Right kidney (tissue), 1 donor: ENCODE data around the gene SLC25A29.
A peak's percentile ranks its signal among the peaks of the same experiment; 100 is the strongest.
"Not testable (repeated sequence)": the region's sequence is repeated elsewhere in the genome, so short reads cannot be mapped to it uniquely, and the experiment has no call there.

Experiments used
- DNase-seq: peaks from one replicate; pipeline ENCODE4 v3.0.0-alpha.2; 2016

SLC25A29 gene

GRCh38 chr14:100294213-100294962 lies 11.9 kb downstream of the SLC25A29 start:
- no peak for DNase-seq

GRCh38 chr14:100293497-100294212 lies 12.6 kb downstream of the SLC25A29 start:
- no peak for DNase-seq

GRCh38 chr14:100292776-100293461 lies 13.3 kb downstream of the SLC25A29 start:
- no peak for DNase-seq

- no peak for DNase-seq
These were observed 13.9 kb downstream of the SLC25A29 start for GRCh38 chr14:100292301-100292775.

- DNase-seq = no peak
These were observed 14.8 kb downstream of the SLC25A29 start for GRCh38 chr14:100291305-100292075.

- no peak for DNase-seq
These were observed 15.5 kb downstream of the SLC25A29 start for GRCh38 chr14:100290607-100291304.

GRCh38 chr14:100289916-100290606 lies 16.2 kb downstream of the SLC25A29 start:
- no peak for DNase-seq

- DNase-seq = no peak
These were observed 17.7 kb downstream of the SLC25A29 start for GRCh38 chr14:100288382-100289185.

GRCh38 chr14:100287998-100288295 lies 18.3 kb downstream of the SLC25A29 start:
- DNase-seq = not testable (repeated sequence)

- no peak for DNase-seq
These were observed 18.8 kb downstream of the SLC25A29 start for GRCh38 chr14:100287202-100287997.

GRCh38 chr14:100286484-100287191 lies 19.6 kb downstream of the SLC25A29 start:
- DNase-seq = no peak

GRCh38 chr14:100285913-100286400 lies 20.3 kb downstream of the SLC25A29 start:
- no peak for DNase-seq

GRCh38 chr14:100285021-100285912 lies 21.0 kb downstream of the SLC25A29 start:
- peak; percentile 93 for DNase-seq

GRCh38 chr14:100283984-100284881 lies 22.0 kb downstream of the SLC25A29 start:
- DNase-seq = no peak

GRCh38 chr14:100283436-100283835 lies 22.8 kb downstream of the SLC25A29 start:
- not testable (repeated sequence) for DNase-seq

GRCh38 chr14:100282766-100283419 lies 23.4 kb downstream of the SLC25A29 start:
- no peak for DNase-seq
